Measurements from ENCODE around the gene IER3.
"Not testable (repeated sequence)": the region's sequence is repeated elsewhere in the genome, so short reads cannot be mapped to it uniquely, and the experiment has no call there.

IER3 gene

DNA sequence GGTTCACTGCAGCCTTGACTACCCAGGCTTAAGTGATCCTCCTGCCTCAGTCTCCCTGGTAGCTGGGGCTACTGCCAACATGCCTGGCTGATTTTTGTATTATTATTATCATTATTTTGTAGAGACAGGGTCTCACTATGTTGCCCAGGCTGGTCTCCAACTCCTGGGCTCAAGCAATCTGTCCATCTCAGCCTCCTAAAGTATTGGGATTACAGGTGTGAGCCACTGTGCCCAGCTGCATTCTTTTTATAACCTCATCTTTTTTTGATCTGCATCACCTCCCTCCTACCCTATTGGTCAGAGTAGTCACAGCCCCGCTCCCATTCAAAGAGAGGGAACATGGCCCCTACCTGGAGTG lies 23.6 kb upstream of the IER3 start:
- no peak overlapping the region for H3K27ac ChIP-seq (ENCODE audit: low read depth, low read length)
- no peak overlapping the region for H3K4me3 ChIP-seq (ENCODE audit: low read depth, low read length)
- H3K9ac ChIP-seq (ENCODE audit: low read depth, low read length) = no peak overlapping the region
- H3K36me3 ChIP-seq (ENCODE audit: control insufficient read depth, insufficient read depth, low read length) = no peaks in the 10 kb centered on the region
- no peaks in the 10 kb centered on the region for H3K9me3 ChIP-seq (ENCODE audit: control insufficient read depth, insufficient read depth, low read length)
- no peaks in the 10 kb centered on the region for H3K27me3 ChIP-seq (ENCODE audit: control insufficient read depth, insufficient read depth, low read length)
- H3K4me1 ChIP-seq (ENCODE audit: control insufficient read depth, insufficient read depth, low read length) = peaks cover 49% of the 10 kb centered on the region

GRCh38 chr6:30767158-30767943 lies 23.0 kb upstream of the IER3 start:
- H3K27me3 ChIP-seq (ENCODE audit: control insufficient read depth, insufficient read depth, low read length) = no peaks in the 10 kb centered on the region
- no peak overlapping the region for H3K27ac ChIP-seq (ENCODE audit: low read depth, low read length)
- H3K4me3 ChIP-seq (ENCODE audit: low read depth, low read length) = no peak overlapping the region
- H3K36me3 ChIP-seq (ENCODE audit: control insufficient read depth, insufficient read depth, low read length) = no peaks in the 10 kb centered on the region
- no peak overlapping the region for H3K9ac ChIP-seq (ENCODE audit: low read depth, low read length)
- peaks cover 49% of the 10 kb centered on the region for H3K4me1 ChIP-seq (ENCODE audit: control insufficient read depth, insufficient read depth, low read length)
- no peaks in the 10 kb centered on the region for H3K9me3 ChIP-seq (ENCODE audit: control insufficient read depth, insufficient read depth, low read length)

GRCh38 chr6:30766461-30767157 lies 22.3 kb upstream of the IER3 start:
- no peak overlapping the region for H3K9ac ChIP-seq (ENCODE audit: low read depth, low read length)
- H3K36me3 ChIP-seq (ENCODE audit: control insufficient read depth, insufficient read depth, low read length) = no peaks in the 10 kb centered on the region
- peaks cover 49% of the 10 kb centered on the region for H3K4me1 ChIP-seq (ENCODE audit: control insufficient read depth, insufficient read depth, low read length)
- no peak overlapping the region for H3K4me3 ChIP-seq (ENCODE audit: low read depth, low read length)
- no peaks in the 10 kb centered on the region for H3K9me3 ChIP-seq (ENCODE audit: control insufficient read depth, insufficient read depth, low read length)
- H3K27me3 ChIP-seq (ENCODE audit: control insufficient read depth, insufficient read depth, low read length) = no peaks in the 10 kb centered on the region
- H3K27ac ChIP-seq (ENCODE audit: low read depth, low read length) = peak overlapping the region; percentile 95

DNA sequence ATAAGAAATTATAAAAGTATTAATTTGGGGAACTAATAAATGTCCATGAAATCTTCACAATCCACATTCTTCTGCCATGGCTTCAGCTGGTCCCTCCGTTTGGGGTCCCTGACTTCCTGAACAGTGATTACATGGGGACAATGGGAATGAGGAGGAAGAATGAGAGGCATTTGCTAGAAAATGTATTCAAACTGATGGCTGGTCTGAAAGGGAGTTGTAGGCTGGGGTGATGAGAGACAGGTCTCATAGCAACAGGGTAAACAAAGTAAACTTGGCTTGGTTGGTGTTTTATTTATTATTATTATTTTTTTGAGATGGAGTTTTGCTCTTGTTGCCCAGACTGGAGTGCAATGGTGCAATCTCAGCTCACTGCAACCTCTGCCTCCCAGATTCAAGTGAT lies 21.1 kb upstream of the IER3 start:
- H3K9me3 ChIP-seq (ENCODE audit: control insufficient read depth, insufficient read depth, low read length); H3K36me3 ChIP-seq (ENCODE audit: control insufficient read depth, insufficient read depth, low read length); H3K4me3 ChIP-seq (ENCODE audit: low read depth, low read length); H3K27me3 ChIP-seq (ENCODE audit: control insufficient read depth, insufficient read depth, low read length); H3K9ac ChIP-seq (ENCODE audit: low read depth, low read length): not testable (repeated sequence)
- peaks cover 52% of the 10 kb centered on the region for H3K4me1 ChIP-seq (ENCODE audit: control insufficient read depth, insufficient read depth, low read length)
- peak overlapping the region; percentile 95 for H3K27ac ChIP-seq (ENCODE audit: low read depth, low read length)

DNA sequence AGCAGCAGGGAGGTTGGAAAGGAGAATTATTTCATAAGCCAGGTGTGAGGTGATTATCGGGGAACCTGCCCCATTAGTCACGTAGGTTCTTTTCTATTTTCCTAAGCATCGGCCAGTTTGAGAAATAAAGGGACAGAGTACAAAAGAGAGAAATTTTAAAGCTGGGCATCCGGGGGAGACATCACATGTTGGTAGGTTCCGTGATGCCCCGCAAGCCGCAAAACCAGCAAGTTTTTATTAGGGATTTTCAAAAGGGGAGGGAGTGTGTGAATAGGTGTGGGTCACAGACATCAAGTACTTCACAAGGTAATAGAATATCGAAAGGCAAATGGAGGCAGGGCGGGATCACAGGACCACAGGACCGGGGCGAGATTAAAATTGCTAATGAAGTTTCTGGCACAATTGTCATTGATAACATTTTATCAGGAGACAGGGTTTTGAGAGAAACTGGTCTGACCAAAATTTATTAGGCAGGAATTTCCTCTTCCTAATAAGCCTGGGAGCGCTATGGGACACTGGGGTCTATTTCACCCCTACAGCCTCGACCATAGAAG lies 20.2 kb upstream of the IER3 start:
- Histone ChIP-seq H3K4me3 (ENCODE audit: low read depth, low read length) (peak overlapping the region; percentile 15), H3K9ac (ENCODE audit: low read depth, low read length) (peak overlapping the region; percentile 5; the same call in 1 of the 2 replicates), H3K27ac (ENCODE audit: low read depth, low read length) (peak overlapping the region; percentile 95), H3K4me1 (ENCODE audit: control insufficient read depth, insufficient read depth, low read length) (peaks cover 44% of the 10 kb centered on the region)
- not testable (repeated sequence) for H3K36me3 ChIP-seq (ENCODE audit: control insufficient read depth, insufficient read depth, low read length); H3K9me3 ChIP-seq (ENCODE audit: control insufficient read depth, insufficient read depth, low read length); H3K27me3 ChIP-seq (ENCODE audit: control insufficient read depth, insufficient read depth, low read length)

GRCh38 chr6:30763618-30764489 lies 19.5 kb upstream of the IER3 start:
- Histone ChIP-seq H3K4me3 (ENCODE audit: low read depth, low read length) (peak overlapping the region; percentile 15), H3K9ac (ENCODE audit: low read depth, low read length) (peak overlapping the region; percentile 5), H3K36me3 (ENCODE audit: control insufficient read depth, insufficient read depth, low read length) (no peaks in the 10 kb centered on the region), H3K27ac (ENCODE audit: low read depth, low read length) (peak overlapping the region; percentile 95), H3K4me1 (ENCODE audit: control insufficient read depth, insufficient read depth, low read length) (peaks cover 43% of the 10 kb centered on the region), H3K27me3 (ENCODE audit: control insufficient read depth, insufficient read depth, low read length) (no peaks in the 10 kb centered on the region), H3K9me3 (ENCODE audit: control insufficient read depth, insufficient read depth, low read length) (no peaks in the 10 kb centered on the region)

DNA sequence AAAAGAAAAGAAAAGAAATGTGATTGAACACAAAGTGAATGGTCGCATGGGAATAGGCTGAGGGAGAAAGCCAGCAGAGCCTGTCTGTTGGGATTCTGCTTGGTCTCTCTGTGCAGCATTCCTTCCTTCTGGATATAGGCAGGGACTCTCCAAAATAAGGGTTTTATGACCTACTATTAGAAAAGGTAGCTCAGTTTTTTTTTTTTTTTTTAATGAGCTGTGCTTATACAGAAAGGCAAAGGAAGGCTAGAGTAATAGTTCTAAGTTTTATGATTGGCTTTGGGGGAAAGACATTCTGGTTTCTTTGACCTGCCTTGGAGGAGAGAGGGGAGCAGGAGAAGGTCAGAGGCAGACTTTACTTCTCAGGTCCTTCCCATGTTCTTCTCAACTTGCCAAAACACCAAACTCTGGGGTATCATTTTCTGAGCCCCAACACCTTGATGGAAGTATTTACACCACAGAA lies 18.8 kb upstream of the IER3 start:
- no peaks in the 10 kb centered on the region for H3K9me3 ChIP-seq (ENCODE audit: control insufficient read depth, insufficient read depth, low read length)
- peaks cover 38% of the 10 kb centered on the region for H3K4me1 ChIP-seq (ENCODE audit: control insufficient read depth, insufficient read depth, low read length)
- H3K4me3 ChIP-seq (ENCODE audit: low read depth, low read length) = no peak overlapping the region
- H3K36me3 ChIP-seq (ENCODE audit: control insufficient read depth, insufficient read depth, low read length) = no peaks in the 10 kb centered on the region
- no peak overlapping the region for H3K9ac ChIP-seq (ENCODE audit: low read depth, low read length)
- H3K27me3 ChIP-seq (ENCODE audit: control insufficient read depth, insufficient read depth, low read length) = no peaks in the 10 kb centered on the region
- H3K27ac ChIP-seq (ENCODE audit: low read depth, low read length) = peak overlapping the region; percentile 95

DNA sequence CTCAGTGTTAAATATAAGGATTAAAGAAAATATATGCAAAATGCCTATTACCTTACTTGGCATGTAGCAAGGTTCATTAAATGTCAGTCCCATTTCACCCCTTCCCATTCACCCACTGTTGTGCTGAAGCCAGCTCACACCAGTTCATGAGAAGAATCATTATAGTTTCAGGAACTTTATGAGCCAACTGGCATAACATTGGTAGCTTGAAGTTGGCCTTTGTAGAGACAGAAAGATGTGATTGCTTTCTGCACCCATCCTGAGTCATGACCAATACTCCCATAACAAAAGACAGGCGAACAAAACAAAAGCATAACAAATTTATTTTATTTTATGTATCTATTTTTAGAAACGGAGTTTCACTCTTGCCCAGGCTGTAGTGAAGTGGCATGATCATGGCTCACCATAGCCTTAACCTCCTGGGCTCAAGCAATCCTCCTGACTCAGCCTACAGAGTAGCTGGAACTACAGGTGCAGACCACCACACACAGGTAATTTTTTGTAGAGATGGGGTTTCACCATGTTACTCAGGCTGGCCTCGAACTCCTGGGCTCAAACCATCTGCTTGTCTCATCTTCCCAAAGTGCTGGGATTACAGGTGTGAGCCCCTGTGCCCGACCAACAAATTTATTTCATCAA lies 17.6 kb upstream of the IER3 start:
- Histone ChIP-seq H3K36me3 (ENCODE audit: control insufficient read depth, insufficient read depth, low read length) (no peaks in the 10 kb centered on the region), H3K4me1 (ENCODE audit: control insufficient read depth, insufficient read depth, low read length) (peaks cover 37% of the 10 kb centered on the region), H3K9me3 (ENCODE audit: control insufficient read depth, insufficient read depth, low read length) (no peaks in the 10 kb centered on the region), H3K27ac (ENCODE audit: low read depth, low read length) (no peak overlapping the region), H3K9ac (ENCODE audit: low read depth, low read length) (no peak overlapping the region), H3K4me3 (ENCODE audit: low read depth, low read length) (no peak overlapping the region), H3K27me3 (ENCODE audit: control insufficient read depth, insufficient read depth, low read length) (no peaks in the 10 kb centered on the region)

DNA sequence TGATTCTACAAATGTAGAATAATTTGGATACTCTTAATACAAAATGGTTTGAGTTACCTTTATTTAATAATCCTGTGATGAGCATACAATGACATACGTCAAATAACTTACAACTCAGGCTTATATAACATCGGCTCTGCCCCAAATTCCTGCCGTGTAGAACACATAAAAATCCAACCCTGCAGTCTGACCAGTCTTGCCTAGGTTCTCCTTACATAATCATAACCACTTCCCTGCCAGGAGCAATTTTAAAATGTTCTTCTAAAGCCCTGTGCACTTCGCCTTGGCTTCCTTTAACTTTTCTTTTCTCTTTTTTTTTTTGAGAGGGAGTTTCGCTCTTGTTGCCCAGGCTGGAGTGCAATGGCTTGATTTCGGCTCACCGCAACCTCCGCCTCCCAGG lies 16.2 kb upstream of the IER3 start:
- Histone ChIP-seq H3K4me3 (ENCODE audit: low read depth, low read length) (no peak overlapping the region), H3K36me3 (ENCODE audit: control insufficient read depth, insufficient read depth, low read length) (no peaks in the 10 kb centered on the region), H3K9me3 (ENCODE audit: control insufficient read depth, insufficient read depth, low read length) (no peaks in the 10 kb centered on the region), H3K4me1 (ENCODE audit: control insufficient read depth, insufficient read depth, low read length) (peaks cover 28% of the 10 kb centered on the region), H3K27ac (ENCODE audit: low read depth, low read length) (no peak overlapping the region), H3K9ac (ENCODE audit: low read depth, low read length) (no peak overlapping the region), H3K27me3 (ENCODE audit: control insufficient read depth, insufficient read depth, low read length) (no peaks in the 10 kb centered on the region)

DNA sequence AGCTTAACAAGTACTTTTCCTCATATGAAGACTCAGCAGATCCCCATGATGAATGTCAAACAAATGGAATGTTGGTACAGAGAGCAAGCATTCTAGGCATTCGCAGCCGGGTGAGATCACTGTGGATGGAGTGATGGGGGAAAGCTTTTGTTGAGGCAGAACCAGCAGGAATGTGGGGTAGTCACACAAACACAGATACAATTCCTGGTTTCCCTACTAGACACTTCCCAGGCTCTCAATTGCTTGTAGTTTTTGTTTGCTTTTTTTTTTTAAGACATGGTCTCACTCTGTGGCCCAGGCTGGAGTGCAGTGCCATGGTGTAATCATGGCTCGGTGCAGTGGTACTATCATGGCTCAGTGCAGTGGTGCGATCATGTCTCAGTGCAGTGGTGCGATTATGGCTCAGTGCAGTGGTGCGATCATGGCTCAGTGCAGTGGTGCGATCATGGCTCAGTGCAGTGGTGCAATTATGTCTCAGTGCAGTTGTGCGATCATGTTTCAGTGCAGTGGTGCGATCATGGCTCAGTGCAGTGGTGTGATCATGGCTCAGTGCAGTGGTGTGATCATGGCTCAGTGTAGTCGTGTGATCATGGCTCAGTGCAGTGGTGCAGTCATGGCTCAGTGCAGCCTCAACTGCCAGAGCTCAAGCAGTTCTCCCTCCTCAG lies 15.4 kb upstream of the IER3 start:
- H3K9ac ChIP-seq (ENCODE audit: low read depth, low read length) = no peak overlapping the region
- H3K9me3 ChIP-seq (ENCODE audit: control insufficient read depth, insufficient read depth, low read length) = no peaks in the 10 kb centered on the region
- H3K4me1 ChIP-seq (ENCODE audit: control insufficient read depth, insufficient read depth, low read length) = peaks cover 26% of the 10 kb centered on the region
- H3K27ac ChIP-seq (ENCODE audit: low read depth, low read length) = peak overlapping the region; percentile 54
- H3K4me3 ChIP-seq (ENCODE audit: low read depth, low read length) = no peak overlapping the region
- no peaks in the 10 kb centered on the region for H3K27me3 ChIP-seq (ENCODE audit: control insufficient read depth, insufficient read depth, low read length)
- H3K36me3 ChIP-seq (ENCODE audit: control insufficient read depth, insufficient read depth, low read length) = no peaks in the 10 kb centered on the region
